ENCODE data around the gene MACROD2.

GRCh38 chr20:15627089-15627488 is 1631.8 kb downstream of the MACROD2 start:
- TF ChIP-seq POLR2A (IDR thresholded peaks at IDR 0.05; ENCODE audit: low read length) = no peak
- TF ChIP-seq CTCF (IDR thresholded peaks at IDR 0.05) = no peak
- TF ChIP-seq EP300 (IDR thresholded peaks at IDR 0.05) = no peak
- TF ChIP-seq HMGXB4 (CRISPR knock-in tag; IDR thresholded peaks at IDR 0.05; ENCODE audit: borderline replicate concordance) = no peak
- TF ChIP-seq, protein P1, sequence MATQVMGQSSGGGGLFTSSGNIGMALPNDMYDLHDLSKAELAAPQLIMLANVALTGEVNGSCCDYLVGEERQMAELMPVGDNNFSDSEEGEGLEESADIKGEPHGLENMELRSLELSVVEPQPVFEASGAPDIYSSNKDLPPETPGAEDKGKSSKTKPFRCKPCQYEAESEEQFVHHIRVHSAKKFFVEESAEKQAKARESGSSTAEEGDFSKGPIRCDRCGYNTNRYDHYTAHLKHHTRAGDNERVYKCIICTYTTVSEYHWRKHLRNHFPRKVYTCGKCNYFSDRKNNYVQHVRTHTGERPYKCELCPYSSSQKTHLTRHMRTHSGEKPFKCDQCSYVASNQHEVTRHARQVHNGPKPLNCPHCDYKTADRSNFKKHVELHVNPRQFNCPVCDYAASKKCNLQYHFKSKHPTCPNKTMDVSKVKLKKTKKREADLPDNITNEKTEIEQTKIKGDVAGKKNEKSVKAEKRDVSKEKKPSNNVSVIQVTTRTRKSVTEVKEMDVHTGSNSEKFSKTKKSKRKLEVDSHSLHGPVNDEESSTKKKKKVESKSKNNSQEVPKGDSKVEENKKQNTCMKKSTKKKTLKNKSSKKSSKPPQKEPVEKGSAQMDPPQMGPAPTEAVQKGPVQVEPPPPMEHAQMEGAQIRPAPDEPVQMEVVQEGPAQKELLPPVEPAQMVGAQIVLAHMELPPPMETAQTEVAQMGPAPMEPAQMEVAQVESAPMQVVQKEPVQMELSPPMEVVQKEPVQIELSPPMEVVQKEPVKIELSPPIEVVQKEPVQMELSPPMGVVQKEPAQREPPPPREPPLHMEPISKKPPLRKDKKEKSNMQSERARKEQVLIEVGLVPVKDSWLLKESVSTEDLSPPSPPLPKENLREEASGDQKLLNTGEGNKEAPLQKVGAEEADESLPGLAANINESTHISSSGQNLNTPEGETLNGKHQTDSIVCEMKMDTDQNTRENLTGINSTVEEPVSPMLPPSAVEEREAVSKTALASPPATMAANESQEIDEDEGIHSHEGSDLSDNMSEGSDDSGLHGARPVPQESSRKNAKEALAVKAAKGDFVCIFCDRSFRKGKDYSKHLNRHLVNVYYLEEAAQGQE (IDR thresholded peaks at IDR 0.05) = no peak
- no peak for TF ChIP-seq TP53 (CRISPR knock-in tag; IDR thresholded peaks at IDR 0.05)
- TF ChIP-seq, protein P2, sequence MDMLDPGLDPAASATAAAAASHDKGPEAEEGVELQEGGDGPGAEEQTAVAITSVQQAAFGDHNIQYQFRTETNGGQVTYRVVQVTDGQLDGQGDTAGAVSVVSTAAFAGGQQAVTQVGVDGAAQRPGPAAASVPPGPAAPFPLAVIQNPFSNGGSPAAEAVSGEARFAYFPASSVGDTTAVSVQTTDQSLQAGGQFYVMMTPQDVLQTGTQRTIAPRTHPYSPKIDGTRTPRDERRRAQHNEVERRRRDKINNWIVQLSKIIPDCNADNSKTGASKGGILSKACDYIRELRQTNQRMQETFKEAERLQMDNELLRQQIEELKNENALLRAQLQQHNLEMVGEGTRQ (IDR thresholded peaks at IDR 0.05) = no peak
- no peak for TF ChIP-seq BCL3 (IDR thresholded peaks at IDR 0.05)
- TF ChIP-seq MAZ (IDR thresholded peaks at IDR 0.05; ENCODE audit: borderline replicate concordance, low read depth, low read length) = no peak
- TF ChIP-seq RARB (CRISPR knock-in tag; IDR thresholded peaks at IDR 0.05) = no peak
- TF ChIP-seq, protein P3, sequence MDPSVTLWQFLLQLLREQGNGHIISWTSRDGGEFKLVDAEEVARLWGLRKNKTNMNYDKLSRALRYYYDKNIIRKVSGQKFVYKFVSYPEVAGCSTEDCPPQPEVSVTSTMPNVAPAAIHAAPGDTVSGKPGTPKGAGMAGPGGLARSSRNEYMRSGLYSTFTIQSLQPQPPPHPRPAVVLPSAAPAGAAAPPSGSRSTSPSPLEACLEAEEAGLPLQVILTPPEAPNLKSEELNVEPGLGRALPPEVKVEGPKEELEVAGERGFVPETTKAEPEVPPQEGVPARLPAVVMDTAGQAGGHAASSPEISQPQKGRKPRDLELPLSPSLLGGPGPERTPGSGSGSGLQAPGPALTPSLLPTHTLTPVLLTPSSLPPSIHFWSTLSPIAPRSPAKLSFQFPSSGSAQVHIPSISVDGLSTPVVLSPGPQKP (IDR thresholded peaks at IDR 0.05; ENCODE audit: low read depth, low read length) = no peak
- no peak for TF ChIP-seq PHF8 (IDR thresholded peaks at IDR 0.05; ENCODE audit: borderline replicate concordance, low read depth)
- TF ChIP-seq SMC3 (IDR thresholded peaks at IDR 0.05) = no peak

Measured in A549 (cell line).